GM18498 (cell line): ENCODE measurements around the gene PDE6G.

ENCODE experiments used
- ATAC-seq: cut with Tn5 transposase; IDR thresholded peaks from one replicate; pipeline ENCODE4 v1.9.1; 2021; ENCODE audit warnings: mild to moderate bottlenecking, moderate library complexity; ENCODE audit not compliant: unreplicated experiment

PDE6G gene

DNA sequence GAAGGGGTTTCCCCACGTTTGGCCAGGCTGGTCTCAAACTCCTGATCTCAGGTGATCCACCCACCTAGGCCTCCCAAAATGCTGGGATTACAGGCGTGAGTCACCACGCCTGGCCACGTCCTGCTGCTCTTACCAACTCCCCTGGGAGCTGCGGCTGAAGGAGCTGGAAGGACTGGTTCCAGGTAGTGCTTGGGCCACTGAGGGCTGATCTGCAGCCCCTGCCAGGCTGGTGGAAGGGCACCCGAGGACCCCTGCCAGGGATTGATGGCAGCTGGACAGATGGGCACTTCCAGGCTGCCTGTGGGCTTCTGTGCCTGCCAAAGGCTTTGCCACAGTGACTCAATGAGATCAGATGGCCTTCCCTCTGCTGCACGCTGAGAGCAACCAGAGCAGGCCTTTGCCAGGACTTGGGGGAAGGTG lies 7.7 kb upstream of the PDE6G start:
- ATAC-seq, result no peak

DNA sequence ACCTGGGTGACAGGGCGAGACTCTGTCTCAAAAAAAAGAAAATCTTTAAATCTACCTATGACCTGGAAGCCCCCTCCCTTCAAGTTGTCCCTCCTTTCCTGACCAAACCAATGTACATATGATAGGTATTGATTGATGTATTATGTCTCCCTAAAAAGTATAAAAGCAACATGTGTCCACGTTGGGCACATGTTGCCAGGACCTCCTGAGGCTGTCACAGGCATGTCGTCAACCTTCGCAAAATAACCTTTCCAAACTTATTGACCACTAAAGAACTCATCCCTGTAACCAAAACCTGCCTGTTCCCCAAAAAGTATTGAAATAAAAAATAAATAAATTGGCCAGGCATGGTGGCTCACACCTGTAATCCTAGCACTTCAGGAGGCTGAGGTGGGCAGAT lies 5.7 kb upstream of the PDE6G start:
- no peak for ATAC-seq

DNA sequence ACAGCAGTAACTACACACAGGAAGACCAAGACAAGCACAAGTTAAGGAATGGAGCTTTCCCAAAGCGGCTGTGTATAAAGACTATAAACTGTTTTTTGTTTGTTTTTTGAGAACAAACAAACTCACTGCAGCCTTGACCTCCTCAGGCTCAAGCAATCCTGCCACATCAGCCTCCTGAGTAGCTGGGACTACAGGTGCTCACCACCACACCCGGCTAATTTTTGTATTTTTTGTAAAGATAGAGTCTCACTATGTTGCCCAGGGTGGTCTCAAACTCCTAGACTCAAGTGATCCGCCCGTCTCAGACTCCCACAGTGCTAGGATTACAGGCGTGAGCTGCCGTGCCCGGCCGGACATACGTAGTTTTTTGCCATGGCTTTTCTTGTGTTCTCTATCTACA lies 4.1 kb upstream of the PDE6G start:
- ATAC-seq, result no peak

DNA sequence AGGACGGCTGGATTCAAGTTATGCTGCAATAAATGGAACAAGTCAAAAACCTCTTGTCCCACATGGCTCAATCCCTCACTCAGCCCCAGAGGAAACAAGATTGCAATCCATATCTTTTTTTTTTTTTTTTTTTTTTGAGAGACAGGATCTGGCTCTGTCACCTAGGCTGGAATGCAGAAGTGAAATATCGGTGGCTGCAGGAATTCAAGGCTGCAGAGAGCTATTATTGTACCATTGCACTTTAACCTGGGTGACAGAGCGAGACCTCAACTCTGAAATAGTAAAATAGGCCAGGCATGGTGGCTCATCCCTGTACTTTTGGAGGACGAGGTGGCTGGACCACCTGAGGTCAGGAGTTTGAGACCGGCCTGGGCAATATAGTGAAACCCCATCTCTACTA lies 2.7 kb upstream of the PDE6G start:
- ATAC-seq, result no peak

DNA sequence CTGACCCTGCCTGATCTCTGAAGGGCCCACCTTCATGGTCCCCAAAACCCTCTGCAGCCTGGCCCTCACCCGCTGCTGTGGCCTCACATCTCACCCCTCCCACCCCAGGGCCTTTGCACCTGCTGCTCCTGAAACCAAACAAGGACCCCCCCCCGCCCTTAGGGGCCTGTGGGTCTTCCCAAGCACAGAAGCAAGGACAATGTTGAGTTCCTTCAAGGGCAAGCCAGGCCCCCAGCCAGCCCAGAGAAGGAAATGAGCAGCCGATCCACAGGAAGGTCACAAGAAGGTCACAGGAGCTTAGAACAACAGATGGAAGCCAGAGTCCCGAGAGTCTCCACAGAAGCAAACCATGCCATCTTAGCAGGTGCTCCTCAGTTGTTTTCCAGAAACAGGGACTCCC lies 493 bp upstream of the PDE6G start:
- ATAC-seq, result no peak

DNA sequence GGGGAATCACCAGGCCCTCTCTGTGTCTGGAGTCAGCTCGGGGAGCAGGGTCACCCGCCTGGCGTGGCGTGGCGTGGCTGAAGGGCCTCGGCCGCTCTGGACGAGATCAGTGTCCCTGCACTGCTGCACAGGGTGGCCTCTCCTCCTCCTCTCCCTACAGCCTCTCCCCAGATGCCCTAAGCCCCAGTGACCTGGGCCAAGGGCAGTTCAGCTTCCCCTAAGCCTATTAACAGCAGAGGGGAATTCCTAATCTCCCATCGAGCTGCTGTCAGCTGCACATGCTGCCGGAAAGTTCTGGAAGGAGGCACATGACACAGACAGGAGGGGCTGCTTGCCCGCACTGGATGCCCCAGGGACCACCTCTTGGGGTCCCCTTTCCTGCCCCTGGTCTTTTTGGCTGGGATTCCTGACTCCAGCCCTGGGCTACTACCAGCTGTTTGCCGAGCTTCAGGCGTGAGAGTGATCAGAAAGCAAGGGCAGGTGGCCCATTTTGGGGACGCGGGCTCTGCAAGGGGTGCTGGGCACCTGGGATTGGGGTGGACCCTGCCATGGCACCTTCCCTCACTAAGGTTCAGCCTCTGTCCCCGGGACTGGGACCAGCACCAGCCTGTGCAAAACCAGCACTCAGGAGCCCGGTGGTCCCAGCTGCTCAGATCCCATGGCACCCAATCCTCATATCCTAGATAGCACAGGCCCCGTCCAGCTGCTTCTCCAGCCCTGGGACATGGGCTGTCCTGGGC lies 794 bp downstream of the PDE6G start:
- no peak for ATAC-seq

DNA sequence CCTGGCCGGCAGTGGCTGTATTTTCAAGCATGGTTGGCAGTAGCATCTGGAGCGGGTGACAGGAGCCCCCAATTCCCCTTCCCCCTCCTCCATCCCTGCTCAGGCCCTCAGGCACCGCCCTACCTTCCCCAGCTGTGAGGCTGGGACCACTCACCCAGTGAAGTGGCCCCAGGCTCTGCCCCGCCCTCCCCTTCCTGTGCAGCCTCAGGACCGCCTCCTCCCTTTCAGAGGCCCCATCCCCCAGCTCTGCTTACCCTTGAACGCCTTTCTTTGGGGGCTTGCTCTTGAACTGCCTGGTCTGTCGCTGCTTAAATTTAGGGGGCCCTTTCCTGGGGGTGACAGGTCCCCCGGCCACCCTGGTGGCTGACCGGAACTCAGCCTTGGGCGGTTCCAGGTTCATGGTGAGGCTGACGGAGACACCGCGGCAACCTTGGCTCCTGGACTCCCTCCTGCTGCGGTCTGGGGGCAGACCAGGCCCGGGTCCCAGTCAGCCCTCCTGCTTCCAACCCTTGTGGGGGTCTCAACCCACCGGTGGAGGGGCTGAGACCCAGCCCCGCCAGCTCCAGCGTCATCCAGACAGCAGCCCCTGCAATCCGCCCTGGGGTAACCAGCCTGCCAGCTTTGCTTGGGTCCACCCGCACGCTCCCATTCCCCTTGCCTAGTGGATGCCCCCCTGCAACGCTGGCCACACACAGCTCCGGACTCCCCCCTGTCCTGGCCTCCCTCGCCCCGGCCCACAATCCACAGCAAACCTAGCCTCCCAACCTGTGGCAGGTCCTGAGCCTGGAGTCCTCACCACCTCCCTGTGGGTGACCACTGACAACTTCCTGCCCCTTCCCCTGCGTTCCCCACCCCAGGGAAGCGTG lies 3.2 kb downstream of the PDE6G start:
- no peak for ATAC-seq

DNA sequence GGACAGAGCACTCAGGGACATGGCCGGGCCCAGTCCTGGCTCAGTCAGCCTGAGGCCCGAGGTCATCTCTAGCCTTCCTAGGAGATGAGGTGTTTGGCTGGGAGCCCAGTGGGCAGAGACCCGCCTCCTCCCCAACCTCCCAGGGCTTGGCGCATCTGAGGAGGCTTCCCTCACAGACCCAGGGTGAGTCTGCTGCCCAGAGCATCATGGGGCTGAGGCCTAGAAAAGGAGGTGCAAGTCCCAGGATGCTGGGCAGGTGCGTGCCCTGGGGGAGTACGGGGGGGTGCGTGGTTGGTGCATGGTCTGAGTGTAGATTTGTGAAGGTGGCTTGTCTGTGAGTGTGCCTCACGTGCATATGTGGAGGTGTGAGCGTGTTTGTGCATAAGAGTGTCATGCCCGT lies 4.7 kb downstream of the PDE6G start:
- no peak for ATAC-seq

DNA sequence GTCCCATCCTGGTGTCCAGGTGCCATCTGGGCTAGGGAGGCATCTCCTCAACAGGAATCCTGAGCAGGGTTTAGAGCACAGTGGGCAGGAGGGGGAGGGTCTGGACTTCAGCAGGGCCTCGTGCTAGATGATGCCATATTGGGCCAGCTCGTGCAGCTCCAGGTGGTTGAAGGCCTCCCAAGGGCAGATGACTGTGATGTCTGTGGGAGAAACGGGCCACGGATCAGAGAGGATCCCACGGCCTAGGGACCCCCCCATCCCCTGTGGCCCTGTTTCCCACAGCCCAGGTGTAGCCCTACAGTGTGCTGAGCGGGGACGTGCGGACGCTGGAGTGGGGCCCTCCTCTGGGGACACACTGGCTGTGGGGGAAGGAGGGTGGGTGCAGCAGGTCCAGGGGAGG lies 5.4 kb downstream of the PDE6G start:
- no peak for ATAC-seq

DNA sequence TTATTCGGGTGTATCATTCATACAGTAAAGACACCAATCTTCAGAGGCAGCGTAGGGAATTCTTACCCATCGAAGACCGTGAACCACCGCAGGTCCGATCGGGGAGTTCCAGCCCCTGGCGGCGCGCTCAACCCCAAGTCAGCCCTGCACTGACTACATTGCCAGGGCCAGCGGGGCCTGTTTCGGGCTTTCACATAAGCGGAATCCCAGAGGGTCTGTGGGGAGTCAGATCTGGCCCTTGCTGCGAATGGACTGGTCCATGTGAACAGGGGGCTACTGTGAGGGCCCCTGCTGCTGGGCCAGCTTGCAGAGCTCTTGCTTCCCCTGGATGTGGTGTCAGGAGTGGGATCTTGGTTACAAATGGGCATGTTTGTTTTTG lies 7.6 kb downstream of the PDE6G start:
- ATAC-seq, result no peak

DNA sequence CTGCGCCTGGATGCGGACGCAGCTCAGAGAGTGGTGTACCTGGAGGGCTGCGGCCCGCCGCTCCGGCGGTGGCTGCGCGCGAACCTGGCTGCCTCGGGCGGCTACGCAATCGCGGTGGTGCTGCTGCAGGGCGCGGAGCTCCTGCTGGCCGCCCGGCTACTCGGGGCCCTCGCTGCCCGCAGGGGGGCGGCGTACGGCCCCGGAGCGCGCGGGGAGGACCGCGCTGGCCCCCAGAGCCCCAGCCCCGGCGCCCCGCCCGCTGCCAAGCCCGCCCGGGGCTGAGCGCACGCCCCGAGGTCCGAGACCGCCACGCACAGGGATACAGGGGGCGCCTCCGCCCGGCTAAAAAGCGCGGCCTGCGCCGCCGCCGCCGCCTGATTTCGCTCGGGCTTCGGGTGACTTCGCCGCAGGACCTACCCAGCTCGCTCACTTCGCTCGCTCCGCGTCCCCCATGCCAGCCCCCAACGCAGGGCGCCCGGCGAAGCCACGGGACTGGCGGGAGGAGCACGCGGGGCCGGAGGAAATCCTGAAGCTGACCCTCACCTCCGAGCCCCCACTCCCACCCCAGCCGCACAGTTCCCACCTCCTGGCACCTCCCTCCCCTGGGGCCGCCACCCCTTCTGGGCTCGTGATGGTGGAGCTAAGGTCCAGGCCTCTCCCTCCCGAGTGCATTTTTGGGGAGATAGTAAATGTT lies 8.2 kb downstream of the PDE6G start:
- ATAC-seq, result no peak

DNA sequence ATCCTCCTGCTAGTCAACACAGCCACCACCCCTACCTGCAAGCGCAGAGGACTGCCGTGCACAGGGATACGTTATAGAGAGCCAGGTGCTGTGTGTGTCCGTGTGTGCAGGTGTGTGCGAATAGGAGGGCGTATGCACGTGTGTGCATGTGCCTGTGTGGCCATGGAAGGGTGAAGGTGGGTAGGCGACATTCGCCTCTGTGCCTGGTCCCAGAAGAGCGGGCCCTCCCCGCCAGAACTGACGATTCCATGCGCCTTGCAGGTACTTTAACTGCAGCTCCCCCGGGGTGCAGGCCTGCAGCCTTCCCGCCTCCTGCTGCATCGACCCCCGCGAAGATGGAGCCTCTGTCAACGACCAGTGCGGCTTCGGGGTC lies 8.7 kb downstream of the PDE6G start:
- ATAC-seq, result no peak

DNA sequence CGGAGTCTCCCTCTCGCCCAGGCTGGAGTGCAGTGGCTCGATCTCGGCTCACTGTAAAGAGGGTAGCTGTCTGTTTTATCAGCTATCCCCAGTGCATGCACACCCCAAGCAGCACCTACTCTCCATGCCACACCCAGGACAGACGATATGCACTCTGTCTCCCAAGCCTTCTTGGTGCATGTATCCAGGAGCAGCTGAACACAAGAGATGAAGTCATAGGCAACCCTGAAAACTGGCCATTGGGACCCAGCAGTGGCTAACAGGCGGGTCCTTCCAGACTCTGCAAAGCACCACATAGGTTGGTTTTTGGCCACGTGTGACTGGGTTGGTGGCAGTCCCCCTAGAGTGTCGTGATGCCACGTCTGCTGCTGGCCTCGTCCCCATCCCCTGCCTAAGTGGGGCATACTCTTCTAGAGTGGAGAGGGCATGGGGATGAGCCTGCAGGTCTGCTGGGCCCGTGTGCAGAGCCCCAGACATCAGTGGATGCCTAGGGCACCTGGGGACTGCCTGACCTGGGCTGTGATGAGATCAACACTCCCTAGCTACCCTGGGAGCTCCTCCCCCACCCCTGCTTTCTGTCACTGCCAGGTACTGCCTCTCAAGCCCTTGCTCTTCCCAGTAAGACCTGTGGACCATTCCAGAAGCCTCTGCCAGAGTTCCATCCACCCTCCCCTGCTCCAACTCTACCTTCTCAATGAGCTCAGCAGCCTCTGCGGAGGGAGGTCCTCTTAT lies 9.3 kb downstream of the PDE6G start:
- no peak for ATAC-seq

DNA sequence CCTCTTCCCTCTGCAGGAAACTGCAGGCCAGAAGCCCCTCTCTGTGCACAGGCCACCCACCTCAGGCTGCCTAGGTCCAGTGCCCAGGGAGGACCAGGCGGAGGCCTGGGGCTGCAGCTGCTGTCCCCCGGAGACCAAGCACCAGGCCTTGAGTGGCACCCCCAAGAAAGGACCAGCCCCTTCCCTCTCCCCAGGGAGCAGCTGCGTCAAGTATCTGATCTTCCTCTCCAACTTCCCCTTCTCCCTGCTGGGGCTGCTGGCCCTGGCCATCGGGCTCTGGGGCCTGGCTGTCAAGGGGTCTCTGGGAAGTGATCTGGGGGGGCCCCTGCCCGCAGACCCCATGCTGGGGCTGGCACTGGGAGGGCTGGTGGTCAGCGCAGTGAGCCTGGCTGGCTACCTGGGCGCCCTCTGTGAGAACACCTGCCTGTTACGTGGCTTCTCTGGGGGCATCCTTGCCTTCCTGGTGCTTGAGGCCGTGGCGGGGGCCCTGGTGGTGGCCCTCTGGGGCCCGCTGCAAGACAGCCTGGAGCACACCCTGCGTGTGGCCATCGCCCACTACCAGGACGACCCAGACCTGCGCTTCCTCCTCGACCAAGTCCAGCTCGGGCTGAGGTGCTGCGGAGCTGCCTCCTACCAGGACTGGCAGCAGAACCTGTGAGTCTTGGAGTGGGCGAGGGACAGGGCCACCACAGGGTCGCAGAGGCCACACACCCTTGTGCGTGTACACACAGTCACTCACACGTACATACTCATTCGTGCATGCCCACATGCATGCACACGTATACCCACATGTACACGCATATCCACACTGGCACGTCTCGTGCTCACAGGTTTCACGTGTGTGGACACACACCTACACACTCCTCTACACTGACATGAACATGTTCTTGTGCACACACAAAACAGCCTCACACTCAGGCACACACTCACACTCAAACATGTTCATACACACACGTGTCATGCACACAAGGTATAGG lies 11.1 kb downstream of the PDE6G start:
- ATAC-seq, result no peak

DNA sequence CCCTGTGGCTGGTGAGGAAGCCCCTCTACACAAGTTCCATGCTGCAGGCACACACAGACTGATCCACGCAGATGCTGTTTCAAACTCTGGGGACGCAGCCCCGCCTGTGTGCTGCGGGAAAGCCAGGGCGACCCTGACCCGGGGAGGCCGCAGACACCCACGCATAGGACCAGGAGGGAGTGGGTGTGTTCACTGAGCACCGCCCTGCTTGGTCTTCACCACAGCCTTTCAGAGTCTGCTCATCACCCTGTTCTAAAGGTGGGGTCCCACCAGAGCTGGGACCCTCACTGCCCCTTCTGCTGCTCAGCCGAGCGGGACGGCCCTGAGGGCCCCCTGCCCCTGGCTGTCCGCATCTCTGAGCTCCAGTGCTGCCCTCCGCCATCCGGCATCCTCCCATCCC lies 11.8 kb downstream of the PDE6G start:
- ATAC-seq, result no peak

DNA sequence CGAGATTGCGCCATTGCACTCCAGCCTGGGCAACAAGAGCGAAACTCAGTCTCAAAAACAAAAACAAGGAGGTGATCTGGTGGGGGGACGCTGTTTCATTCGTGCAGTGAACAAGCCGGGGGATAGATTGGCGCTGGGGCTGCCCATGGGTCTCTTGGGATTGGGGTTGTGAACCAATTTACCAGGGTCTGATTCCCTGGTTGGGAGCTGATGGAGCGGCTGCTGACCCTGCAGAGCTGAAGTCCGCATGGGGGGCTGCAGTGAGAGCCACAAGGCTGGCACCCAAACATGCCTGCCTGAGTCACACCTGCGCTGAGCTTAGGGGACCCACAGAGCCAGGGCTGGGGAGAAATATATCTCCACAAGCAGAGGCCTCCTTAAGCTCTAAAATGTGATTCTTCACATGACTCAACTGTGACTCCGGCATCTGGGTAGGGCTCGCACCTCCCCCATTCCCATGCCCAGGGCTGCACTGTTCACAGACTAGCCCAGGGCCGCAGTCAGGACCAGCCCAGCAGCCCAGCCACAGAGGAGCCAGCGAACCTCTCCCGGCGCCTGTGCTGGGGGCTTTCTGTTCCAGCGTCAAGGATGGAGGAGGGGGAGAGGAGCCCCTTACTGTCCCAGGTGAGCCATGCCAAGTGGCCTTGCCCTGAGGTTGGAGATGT lies 14.4 kb downstream of the PDE6G start:
- no peak for ATAC-seq

DNA sequence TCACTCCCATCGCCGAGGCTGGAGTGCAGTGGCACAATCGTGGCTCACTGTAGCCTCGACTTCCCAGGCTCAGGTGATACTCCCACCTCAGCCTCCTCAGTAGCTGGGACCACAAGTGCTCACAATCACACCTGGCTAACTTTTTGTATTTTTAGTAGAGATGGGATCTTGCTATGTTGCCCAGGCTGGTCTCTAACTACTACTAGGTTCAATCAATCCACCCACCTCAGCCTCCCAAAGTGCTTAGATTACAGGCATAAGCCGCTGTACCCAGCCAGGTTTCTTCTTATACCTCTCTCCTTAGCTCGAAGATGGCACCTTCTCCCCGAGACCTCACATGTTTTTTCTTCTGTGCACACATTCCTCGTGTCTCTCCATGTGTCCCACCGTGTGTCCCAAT lies 16.3 kb downstream of the PDE6G start:
- no peak for ATAC-seq

DNA sequence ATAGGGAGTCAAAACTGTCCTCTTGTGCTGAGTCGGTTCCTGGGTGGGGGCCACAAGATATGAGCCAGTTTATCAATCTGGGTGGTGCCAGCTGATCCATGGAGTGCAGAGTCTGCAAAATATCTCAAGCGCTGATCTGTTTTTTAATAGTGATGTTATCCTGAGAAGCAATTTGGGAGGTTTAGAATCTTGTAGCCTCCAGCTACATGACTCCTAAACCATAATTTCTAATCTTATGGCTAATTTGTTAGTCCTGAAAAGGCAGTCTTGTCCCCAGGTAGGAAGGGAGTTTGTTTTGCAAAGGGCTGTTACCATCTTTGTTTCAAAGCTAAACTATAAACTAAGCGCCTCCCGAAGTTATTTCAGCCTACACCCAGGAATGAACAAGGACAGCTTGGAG lies 17.7 kb downstream of the PDE6G start:
- ATAC-seq, result no peak

DNA sequence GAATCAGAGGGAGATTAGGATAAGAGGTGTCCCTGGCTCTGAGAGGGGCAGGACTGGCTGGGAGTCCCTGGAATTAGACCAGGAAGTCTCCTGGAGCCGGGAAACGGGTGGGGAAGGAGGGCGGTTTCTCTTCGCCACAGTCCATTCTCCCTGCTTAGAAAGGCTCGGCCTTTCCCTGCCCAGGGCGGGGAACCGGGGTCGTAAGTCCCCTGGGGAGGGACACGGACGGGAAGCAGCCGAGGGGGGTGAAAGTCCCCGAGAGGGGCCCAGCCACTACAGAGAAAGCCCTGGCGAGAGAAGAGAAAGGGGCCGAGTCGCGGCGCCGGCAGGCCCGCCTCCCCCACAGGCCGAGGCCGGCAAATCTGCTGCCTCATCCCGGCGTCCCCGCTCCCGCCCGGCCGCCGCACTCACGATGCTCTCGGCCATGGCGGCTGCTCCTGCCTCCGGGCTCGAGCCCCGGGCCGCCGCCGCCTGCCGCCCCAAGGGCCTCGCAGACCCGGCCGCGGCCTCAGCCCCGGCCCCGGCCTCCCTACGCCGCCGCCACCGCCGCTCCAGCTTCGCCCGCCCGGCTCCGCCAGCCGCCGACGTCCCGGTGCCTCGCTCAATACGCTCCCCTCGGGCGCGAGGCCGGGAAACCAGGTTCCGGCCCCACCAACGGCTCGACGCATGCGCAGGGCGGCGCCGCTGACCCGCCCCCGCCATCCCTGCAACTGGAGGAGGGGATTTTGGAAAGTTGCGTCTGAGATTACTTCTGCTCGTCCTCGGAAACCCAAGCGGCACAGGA lies 19.6 kb downstream of the PDE6G start, which contains the start of the genes NPLOC4 and TSPAN10:
TSS of gene NPLOC4 (minus strand) at position 608 of the 784 bp plus-strand sequence. CDS start at position 426, 182 bp downstream.
TSS of gene TSPAN10 (plus strand) at position 692 of the 784 bp plus-strand sequence. CDS start 5,217 bp downstream, outside the sequence.
- peak; percentile 86 for ATAC-seq
